ENCODE measurements around the gene ZGPAT. TPM values are rescaled to one million over a fixed set of nuclear protein-coding genes. Genes with fewer than 3 reads are reported as not detected.
A peak's percentile ranks its signal among the peaks of the same experiment; 100 is the strongest.
"Not testable (repeated sequence)": the region's sequence is repeated elsewhere in the genome, so short reads cannot be mapped to it uniquely, and the experiment has no call there.

ZGPAT gene
- total RNA-seq, 4 donors from 2014 or later: 29.1 to 346 (median 76.5) TPM

GRCh38 chr20:63775096-63775978 lies 67.5 kb downstream of the ZGPAT start:
- 44% methylated on average over 55 of the region's 67 CpGs; no CpG with 5 or more reads in 1 of the 2 donors for WGBS, 2 donors (ENCODE audit: low coverage in 1 of 2)

GRCh38 chr20:63776875-63777274 lies 69.0 kb downstream of the ZGPAT start:
- H3K36me3 ChIP-seq; H3K9me3 ChIP-seq; in situ Hi-C loops (cut with MboI; ENCODE audit: low pct_ligation_motif_present in 1 of 4, low pct_unique_long_range_greater_than_20kb in 1 of 4, low sequenced_read_pairs in 3 of 4); H3K27ac ChIP-seq; DNase-seq; H3K27me3 ChIP-seq; H3K4me3 ChIP-seq: not testable (repeated sequence)
- H3K4me1 ChIP-seq: peaks cover 0 to 15% (median 0%) of the 10 kb centered on the region in 4 donors
- 91 to 95% methylated on average over 3 to 23 of the region's 23 CpGs for WGBS, 2 donors (ENCODE audit: low coverage in 1 of 2)
- intact Hi-C loops (cut with DNase I; ENCODE audit: low total_unique reads): loop anchor here (10.0 kb wide), 1 partner anchor 198 kb away; the partner anchor contains the start of gene SAMD10

More at GRCh38 chr20:63775096-63775978, 67.5 kb downstream of the ZGPAT start:
- Histone ChIP-seq H3K4me1 (peaks cover 0 to 12% (median 0%) of the 10 kb centered on the region in 4 donors), H3K27me3 (peaks cover 6% of the 10 kb centered on the region), H3K27ac (no peak overlapping the region), H3K36me3 (no peaks in the 10 kb centered on the region), H3K4me3 (peak overlapping the region in 1 of 4 donors; percentile 13), H3K9me3 (no peaks in the 10 kb centered on the region)
- TF ChIP-seq EP300 (IDR thresholded peaks at IDR 0.05; ENCODE audit: low read depth): no peak
- TF ChIP-seq, protein P1, sequence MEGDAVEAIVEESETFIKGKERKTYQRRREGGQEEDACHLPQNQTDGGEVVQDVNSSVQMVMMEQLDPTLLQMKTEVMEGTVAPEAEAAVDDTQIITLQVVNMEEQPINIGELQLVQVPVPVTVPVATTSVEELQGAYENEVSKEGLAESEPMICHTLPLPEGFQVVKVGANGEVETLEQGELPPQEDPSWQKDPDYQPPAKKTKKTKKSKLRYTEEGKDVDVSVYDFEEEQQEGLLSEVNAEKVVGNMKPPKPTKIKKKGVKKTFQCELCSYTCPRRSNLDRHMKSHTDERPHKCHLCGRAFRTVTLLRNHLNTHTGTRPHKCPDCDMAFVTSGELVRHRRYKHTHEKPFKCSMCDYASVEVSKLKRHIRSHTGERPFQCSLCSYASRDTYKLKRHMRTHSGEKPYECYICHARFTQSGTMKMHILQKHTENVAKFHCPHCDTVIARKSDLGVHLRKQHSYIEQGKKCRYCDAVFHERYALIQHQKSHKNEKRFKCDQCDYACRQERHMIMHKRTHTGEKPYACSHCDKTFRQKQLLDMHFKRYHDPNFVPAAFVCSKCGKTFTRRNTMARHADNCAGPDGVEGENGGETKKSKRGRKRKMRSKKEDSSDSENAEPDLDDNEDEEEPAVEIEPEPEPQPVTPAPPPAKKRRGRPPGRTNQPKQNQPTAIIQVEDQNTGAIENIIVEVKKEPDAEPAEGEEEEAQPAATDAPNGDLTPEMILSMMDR (IDR thresholded peaks at IDR 0.05): peak; percentile 32 to 60 (median 52)
- in situ Hi-C loops (cut with MboI; ENCODE audit: low pct_ligation_motif_present in 1 of 4, low pct_unique_long_range_greater_than_20kb in 1 of 4, low sequenced_read_pairs in 3 of 4): no loop called here
- no peak for DNase-seq
- intact Hi-C loops (cut with DNase I; ENCODE audit: low total_unique reads): loop anchor here (10.0 kb wide), 1 partner anchor 199 kb away; the partner anchor contains the start of gene SAMD10

- Histone ChIP-seq H3K27ac (no peak overlapping the region), H3K4me1 (peaks cover 0 to 13% (median 0%) of the 10 kb centered on the region in 4 donors), H3K4me3 (no peak overlapping the region), H3K36me3 (no peaks in the 10 kb centered on the region), H3K9me3 (no peaks in the 10 kb centered on the region), H3K27me3 (peaks cover 6% of the 10 kb centered on the region)
- 95 to 96% methylated on average over 13 of the region's 13 CpGs for WGBS, 2 donors (ENCODE audit: low coverage in 1 of 2)
- TF ChIP-seq EP300 (IDR thresholded peaks at IDR 0.05; ENCODE audit: low read depth) (no peak), POLR2A (IDR thresholded peaks at IDR 0.05) (no peak), POLR2AphosphoS5 (IDR thresholded peaks at IDR 0.05) (no peak)
- TF ChIP-seq, protein P1 (IDR thresholded peaks at IDR 0.05): no peak
- DNase-seq: no peak
- in situ Hi-C loops (cut with MboI; ENCODE audit: low pct_ligation_motif_present in 1 of 4, low pct_unique_long_range_greater_than_20kb in 1 of 4, low sequenced_read_pairs in 3 of 4) (no loop called here), intact Hi-C loops (cut with DNase I; ENCODE audit: low total_unique reads) (loop anchor here (10.0 kb wide), 1 partner anchor 197 kb away; the partner anchor contains the start of gene SAMD10)
Observed at GRCh38 chr20:63777614-63778013, 69.8 kb downstream of the ZGPAT start.

- Histone ChIP-seq H3K27me3 (peaks cover 6% of the 10 kb centered on the region), H3K36me3 (no peaks in the 10 kb centered on the region), H3K27ac (no peak overlapping the region), H3K9me3 (no peaks in the 10 kb centered on the region), H3K4me3 (no peak overlapping the region), H3K4me1 (peaks cover 0 to 9% (median 0%) of the 10 kb centered on the region in 4 donors)
- WGBS, 2 donors (ENCODE audit: low coverage in 1 of 2): 55 to 61% methylated on average over 6 to 19 of the region's 19 CpGs
- intact Hi-C loops (cut with DNase I; ENCODE audit: low total_unique reads) (loop anchor here (10.0 kb wide), 1 partner anchor 197 kb away; the partner anchor contains the start of gene SAMD10), in situ Hi-C loops (cut with MboI; ENCODE audit: low pct_ligation_motif_present in 1 of 4, low pct_unique_long_range_greater_than_20kb in 1 of 4, low sequenced_read_pairs in 3 of 4) (no loop called here)
- DNase-seq: no peak
- TF ChIP-seq, protein P1 (IDR thresholded peaks at IDR 0.05): no peak
- TF ChIP-seq EP300 (IDR thresholded peaks at IDR 0.05; ENCODE audit: low read depth): no peak
- no peak for TF ChIP-seq POLR2AphosphoS5 (IDR thresholded peaks at IDR 0.05)
- TF ChIP-seq POLR2A (IDR thresholded peaks at IDR 0.05): no peak
Observed at GRCh38 chr20:63778034-63778752, 70.4 kb downstream of the ZGPAT start.

Measured in transverse colon (tissue), 4 donors.